HG03565 (cell line): ENCODE data around the gene PAPSS2.
"Not testable (repeated sequence)": the region's sequence is repeated elsewhere in the genome, so short reads cannot be mapped to it uniquely, and the experiment has no call there.

Experiments
- ATAC-seq: cut with Tn5 transposase; IDR thresholded peaks from one replicate; pipeline ENCODE4 v1.9.1; 2021; ENCODE audit warnings: mild to moderate bottlenecking, moderate library complexity; ENCODE audit not compliant: unreplicated experiment

The PAPSS2 gene

GRCh38 chr10:87742992-87743610 is 83.4 kb downstream of the PAPSS2 start:
- not testable (repeated sequence) for ATAC-seq

GRCh38 chr10:87744606-87745005 is 84.9 kb downstream of the PAPSS2 start:
- ATAC-seq = no peak

GRCh38 chr10:87746911-87747310 is 87.2 kb downstream of the PAPSS2 start:
- ATAC-seq = no peak

GRCh38 chr10:87748244-87748643 is 88.6 kb downstream of the PAPSS2 start:
- ATAC-seq = not testable (repeated sequence)

- no peak for ATAC-seq
Measured at GRCh38 chr10:87750001-87750671, 90.5 kb downstream of the PAPSS2 start.

GRCh38 chr10:87750817-87751216 is 91.1 kb downstream of the PAPSS2 start:
- no peak for ATAC-seq

GRCh38 chr10:87751274-87751673 is 91.6 kb downstream of the PAPSS2 start:
- no peak for ATAC-seq

GRCh38 chr10:87752566-87752965 is 92.9 kb downstream of the PAPSS2 start:
- no peak for ATAC-seq

GRCh38 chr10:87753995-87754866 is 94.6 kb downstream of the PAPSS2 start:
- ATAC-seq = no peak

GRCh38 chr10:87757685-87758084 is 98.0 kb downstream of the PAPSS2 start:
- ATAC-seq = no peak

GRCh38 chr10:87759551-87759950 is 99.9 kb downstream of the PAPSS2 start:
- no peak for ATAC-seq

- no peak for ATAC-seq
Measured at GRCh38 chr10:87760195-87760905, 100.7 kb downstream of the PAPSS2 start.

GRCh38 chr10:87761153-87761552 is 101.5 kb downstream of the PAPSS2 start:
- no peak for ATAC-seq

- peak; percentile 75 for ATAC-seq
Measured at GRCh38 chr10:87761892-87762291, 102.2 kb downstream of the PAPSS2 start.

GRCh38 chr10:87763086-87763861 is 103.6 kb downstream of the PAPSS2 start:
- ATAC-seq = no peak

- ATAC-seq = no peak
Measured at GRCh38 chr10:87764072-87764934, 104.6 kb downstream of the PAPSS2 start.

GRCh38 chr10:87765666-87766376 is 106.1 kb downstream of the PAPSS2 start:
- no peak for ATAC-seq

GRCh38 chr10:87767253-87767652 is 107.6 kb downstream of the PAPSS2 start:
- ATAC-seq = no peak
